ENCODE measurements around the gene SKP2.

The SKP2 gene

GRCh38 chr5:36227046-36227445 is 75.1 kb downstream of the SKP2 start:
- Histone ChIP-seq H3K9me3 (ENCODE audit: control insufficient read depth, insufficient read depth, low read depth, low read length) (no peaks in the 10 kb centered on the region), H3K4me1 (ENCODE audit: control insufficient read depth, insufficient read depth, low read length) (no peaks in the 10 kb centered on the region), H3K4me3 (ENCODE audit: low read depth, low read length) (no peak overlapping the region), H3K27me3 (ENCODE audit: control insufficient read depth, insufficient read depth, low read length) (no peaks in the 10 kb centered on the region), H3K27ac (ENCODE audit: low read depth, low read length) (no peak overlapping the region), H3K36me3 (ENCODE audit: control insufficient read depth, insufficient read depth, low read length) (peaks cover 6% of the 10 kb centered on the region; the same call in 1 of the 2 replicates), H3K9ac (ENCODE audit: low read length) (no peak overlapping the region)

GRCh38 chr5:36228505-36228904 is 76.6 kb downstream of the SKP2 start:
- peaks cover 6% of the 10 kb centered on the region; the same call in 1 of the 2 replicates for H3K36me3 ChIP-seq (ENCODE audit: control insufficient read depth, insufficient read depth, low read length)
- no peak overlapping the region for H3K9ac ChIP-seq (ENCODE audit: low read length)
- no peak overlapping the region for H3K4me3 ChIP-seq (ENCODE audit: low read depth, low read length)
- no peak overlapping the region for H3K27ac ChIP-seq (ENCODE audit: low read depth, low read length)
- H3K27me3 ChIP-seq (ENCODE audit: control insufficient read depth, insufficient read depth, low read length) = no peaks in the 10 kb centered on the region
- H3K4me1 ChIP-seq (ENCODE audit: control insufficient read depth, insufficient read depth, low read length) = no peaks in the 10 kb centered on the region
- H3K9me3 ChIP-seq (ENCODE audit: control insufficient read depth, insufficient read depth, low read depth, low read length) = no peaks in the 10 kb centered on the region

- H3K27ac ChIP-seq (ENCODE audit: low read depth, low read length) = no peak overlapping the region
- H3K4me3 ChIP-seq (ENCODE audit: low read depth, low read length) = no peak overlapping the region
- no peaks in the 10 kb centered on the region for H3K9me3 ChIP-seq (ENCODE audit: control insufficient read depth, insufficient read depth, low read depth, low read length)
- H3K36me3 ChIP-seq (ENCODE audit: control insufficient read depth, insufficient read depth, low read length) = peaks cover 2% of the 10 kb centered on the region; the same call in 1 of the 2 replicates
- no peaks in the 10 kb centered on the region for H3K4me1 ChIP-seq (ENCODE audit: control insufficient read depth, insufficient read depth, low read length)
- H3K9ac ChIP-seq (ENCODE audit: low read length) = no peak overlapping the region
- no peaks in the 10 kb centered on the region for H3K27me3 ChIP-seq (ENCODE audit: control insufficient read depth, insufficient read depth, low read length)
These were observed 78.4 kb downstream of the SKP2 start for GRCh38 chr5:36230151-36230790.

GRCh38 chr5:36232533-36232932 is 80.6 kb downstream of the SKP2 start:
- no peaks in the 10 kb centered on the region for H3K9me3 ChIP-seq (ENCODE audit: control insufficient read depth, insufficient read depth, low read depth, low read length)
- no peak overlapping the region for H3K27ac ChIP-seq (ENCODE audit: low read depth, low read length)
- H3K27me3 ChIP-seq (ENCODE audit: control insufficient read depth, insufficient read depth, low read length) = no peaks in the 10 kb centered on the region
- H3K9ac ChIP-seq (ENCODE audit: low read length) = no peak overlapping the region
- no peaks in the 10 kb centered on the region for H3K36me3 ChIP-seq (ENCODE audit: control insufficient read depth, insufficient read depth, low read length)
- H3K4me3 ChIP-seq (ENCODE audit: low read depth, low read length) = no peak overlapping the region
- H3K4me1 ChIP-seq (ENCODE audit: control insufficient read depth, insufficient read depth, low read length) = no peaks in the 10 kb centered on the region
